Stimulated activated CD8-positive, alpha-beta memory T cell treated with anti-CD3 and anti-CD28 coated beads, Interleukin-2, amount 100 ng/mL, for 1 hour (primary cell): Measurements from ENCODE around the gene ZNF28.
"Not testable (repeated sequence)": the region's sequence is repeated elsewhere in the genome, so short reads cannot be mapped to it uniquely, and the experiment has no call there.

Experiments used
- DNase-seq, 2 donors: peaks; one replicate each; pipeline ENCODE4 v3.0.0-alpha.2; 2020; ENCODE audit warnings: low read depth in 2 of 2

The ZNF28 gene

GRCh38 chr19:52778811-52779210, 42.6 kb downstream of the ZNF28 start:
- DNase-seq: peak in 1 of 2 donors; percentile 11

- DNase-seq: not testable (repeated sequence)
These were observed 65.0 kb downstream of the ZNF28 start for GRCh38 chr19:52756447-52756846.

- DNase-seq: no peak
These were observed 71.7 kb downstream of the ZNF28 start for GRCh38 chr19:52749780-52750179.

- no peak for DNase-seq
These were observed 73.0 kb downstream of the ZNF28 start for GRCh38 chr19:52748336-52748950.
